GM19240 (cell line): ENCODE data around the gene KLHDC8A.
"Not testable (repeated sequence)": the region's sequence is repeated elsewhere in the genome, so short reads cannot be mapped to it uniquely, and the experiment has no call there.

Experiments used
- DNase-seq: peaks from one replicate; pipeline ENCODE4 v3.0.0; 2011; ENCODE audit warnings: low spot score; ENCODE audit not compliant: insufficient read length

Gene KLHDC8A

GRCh38 chr1:205371871-205372660, 15.3 kb upstream of the KLHDC8A start:
- DNase-seq: no peak

GRCh38 chr1:205370780-205371179, 14.1 kb upstream of the KLHDC8A start:
- DNase-seq: no peak

- no peak for DNase-seq
Observed at GRCh38 chr1:205369701-205370123, 13.0 kb upstream of the KLHDC8A start.

GRCh38 chr1:205368478-205368877, 11.8 kb upstream of the KLHDC8A start:
- no peak for DNase-seq

- DNase-seq: no peak
Observed at GRCh38 chr1:205365945-205366463, 9.3 kb upstream of the KLHDC8A start.

- DNase-seq: not testable (repeated sequence)
Observed at GRCh38 chr1:205365086-205365485, 8.4 kb upstream of the KLHDC8A start.

GRCh38 chr1:205360891-205361290, 4.2 kb upstream of the KLHDC8A start:
- no peak for DNase-seq

GRCh38 chr1:205359771-205360565, 3.2 kb upstream of the KLHDC8A start:
- no peak for DNase-seq

- DNase-seq: no peak
Observed at GRCh38 chr1:205358579-205358978, 1.9 kb upstream of the KLHDC8A start.

GRCh38 chr1:205357567-205357966, 845 bp upstream of the KLHDC8A start:
- DNase-seq: no peak

GRCh38 chr1:205355075-205355453, 1.7 kb downstream of the KLHDC8A start:
- no peak for DNase-seq

- DNase-seq: no peak
Observed at GRCh38 chr1:205354259-205355074, 2.3 kb downstream of the KLHDC8A start.

GRCh38 chr1:205353612-205354011, 3.1 kb downstream of the KLHDC8A start:
- no peak for DNase-seq

- no peak for DNase-seq
Observed at GRCh38 chr1:205353191-205353590, 3.5 kb downstream of the KLHDC8A start.

- no peak for DNase-seq
Observed at GRCh38 chr1:205351984-205352713, 4.6 kb downstream of the KLHDC8A start.

- DNase-seq: no peak
Observed at GRCh38 chr1:205350691-205351141, 6.0 kb downstream of the KLHDC8A start.

- no peak for DNase-seq
Observed at GRCh38 chr1:205350124-205350523, 6.6 kb downstream of the KLHDC8A start.

GRCh38 chr1:205348554-205349487, 7.9 kb downstream of the KLHDC8A start:
- DNase-seq: no peak

- DNase-seq: no peak
Observed at GRCh38 chr1:205346956-205347574, 9.7 kb downstream of the KLHDC8A start.
